ENCODE results near the gene ACBD6. TPM values are rescaled to one million over a fixed set of nuclear protein-coding genes. Genes with fewer than 3 reads are reported as not detected.

The ACBD6 gene
- total RNA-seq, 1 donor from 2014 or later = 49.1 TPM

- Mint-ChIP-seq H3K27me3 (peaks cover 39% of the 10 kb centered on the region), H3K4me1 (ENCODE audit: unreplicated experiment) (peaks cover 9% of the 10 kb centered on the region), H3K9me3 (no peaks in the 10 kb centered on the region), H3K27ac (no peak overlapping the region), H3K4me3 (no peak overlapping the region), H3K36me3 (no peaks in the 10 kb centered on the region)
- DNase-seq (ENCODE audit: extremely low spot score, unreplicated experiment) = no peak
- TF ChIP-seq, protein P1, sequence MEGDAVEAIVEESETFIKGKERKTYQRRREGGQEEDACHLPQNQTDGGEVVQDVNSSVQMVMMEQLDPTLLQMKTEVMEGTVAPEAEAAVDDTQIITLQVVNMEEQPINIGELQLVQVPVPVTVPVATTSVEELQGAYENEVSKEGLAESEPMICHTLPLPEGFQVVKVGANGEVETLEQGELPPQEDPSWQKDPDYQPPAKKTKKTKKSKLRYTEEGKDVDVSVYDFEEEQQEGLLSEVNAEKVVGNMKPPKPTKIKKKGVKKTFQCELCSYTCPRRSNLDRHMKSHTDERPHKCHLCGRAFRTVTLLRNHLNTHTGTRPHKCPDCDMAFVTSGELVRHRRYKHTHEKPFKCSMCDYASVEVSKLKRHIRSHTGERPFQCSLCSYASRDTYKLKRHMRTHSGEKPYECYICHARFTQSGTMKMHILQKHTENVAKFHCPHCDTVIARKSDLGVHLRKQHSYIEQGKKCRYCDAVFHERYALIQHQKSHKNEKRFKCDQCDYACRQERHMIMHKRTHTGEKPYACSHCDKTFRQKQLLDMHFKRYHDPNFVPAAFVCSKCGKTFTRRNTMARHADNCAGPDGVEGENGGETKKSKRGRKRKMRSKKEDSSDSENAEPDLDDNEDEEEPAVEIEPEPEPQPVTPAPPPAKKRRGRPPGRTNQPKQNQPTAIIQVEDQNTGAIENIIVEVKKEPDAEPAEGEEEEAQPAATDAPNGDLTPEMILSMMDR (conservative IDR thresholded peaks at IDR 0.05) = peak; percentile 81
Measured at GRCh38 chr1:180252638-180253536, 249.5 kb downstream of the ACBD6 start.

DNA sequence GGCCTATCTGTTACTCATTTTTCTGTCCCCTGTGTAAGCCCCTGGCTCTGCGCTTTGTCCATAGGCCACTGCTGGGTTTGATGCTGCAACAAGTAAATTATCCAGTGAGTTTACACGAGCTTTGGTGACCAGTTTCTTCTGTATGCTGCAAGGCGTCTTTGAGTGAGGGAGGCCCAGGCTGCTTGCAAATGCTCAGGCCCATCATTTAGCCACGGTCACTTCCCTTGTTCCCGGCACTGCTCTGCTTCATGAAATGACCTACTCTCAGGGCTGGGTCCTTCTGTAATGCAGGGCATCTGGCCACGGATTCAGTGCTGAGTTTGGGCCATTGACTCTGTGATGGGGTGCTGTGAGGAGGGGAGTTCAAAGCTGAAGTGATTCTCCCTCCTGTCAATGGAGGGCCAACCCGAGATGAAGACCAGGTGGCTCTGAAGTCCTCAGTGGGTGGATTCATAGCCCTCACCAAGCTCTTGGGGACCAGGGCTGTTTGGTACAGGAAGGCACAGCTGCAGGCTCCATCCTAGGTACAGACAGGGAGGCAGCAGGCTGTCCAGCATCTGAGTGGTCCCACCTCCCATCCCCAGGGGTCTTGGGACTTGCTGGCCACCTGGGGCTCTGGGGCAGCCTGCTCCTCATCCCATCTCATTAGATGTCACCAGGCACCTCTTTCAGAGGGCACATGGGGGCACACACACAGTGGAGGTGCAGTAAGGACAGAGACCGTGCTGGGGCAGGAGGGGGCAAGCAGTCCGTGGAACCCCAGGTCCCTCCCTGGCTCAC is 250.7 kb downstream of the ACBD6 start:
- Mint-ChIP-seq H3K4me1 (ENCODE audit: unreplicated experiment) (peaks cover 9% of the 10 kb centered on the region), H3K36me3 (no peaks in the 10 kb centered on the region), H3K27ac (no peak overlapping the region), H3K9me3 (no peaks in the 10 kb centered on the region), H3K4me3 (no peak overlapping the region), H3K27me3 (peaks cover 41% of the 10 kb centered on the region)
- DNase-seq (ENCODE audit: extremely low spot score, unreplicated experiment) = no peak
- TF ChIP-seq, protein P1 (conservative IDR thresholded peaks at IDR 0.05) = no peak

- Mint-ChIP-seq H3K36me3 (no peaks in the 10 kb centered on the region), H3K27ac (no peak overlapping the region), H3K4me3 (no peak overlapping the region), H3K9me3 (no peaks in the 10 kb centered on the region), H3K4me1 (ENCODE audit: unreplicated experiment) (peaks cover 9% of the 10 kb centered on the region), H3K27me3 (peaks cover 40% of the 10 kb centered on the region)
- TF ChIP-seq, protein P1 (conservative IDR thresholded peaks at IDR 0.05) = no peak
- no peak for DNase-seq (ENCODE audit: extremely low spot score, unreplicated experiment)
Measured at GRCh38 chr1:180250883-180251509, 251.4 kb downstream of the ACBD6 start.

DNA sequence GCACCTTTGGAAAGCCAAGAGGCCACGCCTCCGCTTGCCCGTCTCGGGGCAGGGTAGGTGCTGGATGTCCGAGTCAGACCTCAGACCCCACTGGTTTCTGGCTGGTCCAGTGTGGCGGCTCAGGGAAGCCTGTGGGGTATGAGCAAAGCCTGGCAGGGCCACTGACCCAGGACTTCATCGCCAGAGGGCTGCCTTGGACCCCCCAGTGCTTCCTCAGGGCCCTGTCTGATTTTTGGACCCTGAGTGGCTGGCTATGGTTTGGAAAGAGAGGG is 251.9 kb downstream of the ACBD6 start:
- peaks cover 9% of the 10 kb centered on the region for H3K4me1 Mint-ChIP-seq (ENCODE audit: unreplicated experiment)

More for the DNA sequence above, 251.9 kb downstream of the ACBD6 start:
- DNase-seq (ENCODE audit: extremely low spot score, unreplicated experiment) = no peak
- Mint-ChIP-seq H3K36me3 (no peaks in the 10 kb centered on the region), H3K4me3 (no peak overlapping the region), H3K27me3 (peaks cover 42% of the 10 kb centered on the region), H3K9me3 (no peaks in the 10 kb centered on the region), H3K27ac (no peak overlapping the region)
- TF ChIP-seq, protein P1 (conservative IDR thresholded peaks at IDR 0.05) = no peak

All from type B pancreatic cell (in vitro differentiated cells).